ENCODE results near the gene TPR. TPM values are rescaled to one million over a fixed set of nuclear protein-coding genes. Genes with fewer than 3 reads are reported as not detected.

The TPR gene
- polyA plus RNA-seq, 2 of the 4 experiments (the other 2 are of a cell fraction), result 49.0 to 93.2 TPM

- H3K4me2 ChIP-seq, result no peak overlapping the region
- peaks cover 30% of the 10 kb centered on the region; the same call in 2 of the 3 replicates for H3K4me1 ChIP-seq
- CTCF ChIA-PET, result interaction anchor here (0.6 to 1.0 kb wide), 3 partner anchors 9 to 196 kb away, joined by 3 read pairs; no protein-coding TSS in a partner anchor
- POLR2A ChIA-PET, result no interaction called here
- DNase-seq (ENCODE audit: low read depth in 1 of 2, low spot score in 1 of 2) (no peak), ATAC-seq (no peak), FAIRE-seq (no peak)
- no peak overlapping the region for H3K4me3 ChIP-seq
- H3K9me3 ChIP-seq, result no peaks in the 10 kb centered on the region
- TF ChIP-seq NR3C1 (IDR thresholded peaks at IDR 0.05), result no peak
- 90% methylated on average over 1 of the region's 1 CpG for WGBS (ENCODE audit: missing lambda C conversion rate)
- H3K27ac ChIP-seq, result no peak overlapping the region
These were observed 76.2 kb downstream of the TPR start for GRCh38 chr1:186298851-186299250.

- FAIRE-seq, result peak; percentile 73
- H3K9me3 ChIP-seq, result no peaks in the 10 kb centered on the region
- ATAC-seq, result peak in 1 of 2 experiments; percentile 30; a peak in 1 of 6 replicates
- ChIA-PET POLR2A (no interaction called here), CTCF (interaction anchor here (0.6 to 1.9 kb wide), 3 partner anchors 8 to 697 kb away, joined by 3 to 6 read pairs (median 4); no protein-coding TSS in a partner anchor)
- DNase-seq (ENCODE audit: low read depth in 1 of 2, low spot score in 1 of 2), result no peak
- 47% methylated on average over 3 of the region's 3 CpGs for WGBS (ENCODE audit: missing lambda C conversion rate)
- H3K4me1 ChIP-seq, result peaks cover 30% of the 10 kb centered on the region; the same call in 2 of the 3 replicates
- no peak overlapping the region for H3K4me3 ChIP-seq
- peak overlapping the region; percentile 38; the same call in 2 of the 3 replicates for H3K4me2 ChIP-seq
- peak overlapping the region in 1 of 2 experiments; percentile 33; a peak in 2 of 6 replicates for H3K27ac ChIP-seq
- peak; percentile 22; the same call in 1 of the 3 replicates for TF ChIP-seq SMC3 (IDR thresholded peaks at IDR 0.05)
- no peak for TF ChIP-seq RCOR1 (IDR thresholded peaks at IDR 0.05; ENCODE audit: low read depth, low read length)
- peak; percentile 25 to 44; a peak in 3 of 5 replicates for TF ChIP-seq RAD21 (conservative IDR thresholded peaks at IDR 0.05 in 1 of 2, IDR thresholded peaks at IDR 0.05 in 1 of 2)
- TF ChIP-seq GATA3 (IDR thresholded peaks at IDR 0.05; ENCODE audit: borderline replicate concordance), result no peak
- no peak for TF ChIP-seq E2F6 (IDR thresholded peaks at IDR 0.05; ENCODE audit: borderline replicate concordance, low read depth)
- no peak for TF ChIP-seq ZNF302 (CRISPR knock-in tag; IDR thresholded peaks at IDR 0.05)
- no peak for TF ChIP-seq HOXB5 (CRISPR knock-in tag; IDR thresholded peaks at IDR 0.05)
- no peak for TF ChIP-seq ZC3H11A (IDR thresholded peaks at IDR 0.05)
- no peak for TF ChIP-seq REST (IDR thresholded peaks at IDR 0.05)
- no peak for TF ChIP-seq CEBPB (IDR thresholded peaks at IDR 0.05)
- TF ChIP-seq SREBF2 (IDR thresholded peaks at IDR 0.05), result no peak
- no peak for TF ChIP-seq MAX (IDR thresholded peaks at IDR 0.05)
- no peak for TF ChIP-seq JUNB (IDR thresholded peaks at IDR 0.05)
- no peak for TF ChIP-seq HES2 (IDR thresholded peaks at IDR 0.05)
- TF ChIP-seq MYC (IDR thresholded peaks at IDR 0.05; ENCODE audit: borderline replicate concordance, low read length), result no peak
- no peak for TF ChIP-seq ATOH8 (CRISPR knock-in tag; IDR thresholded peaks at IDR 0.05; ENCODE audit: low read depth)
- TF ChIP-seq CBX8 (IDR thresholded peaks at IDR 0.05), result no peak
- TF ChIP-seq CTCF (IDR thresholded peaks at IDR 0.05), result peak; percentile 27; the same call in 1 of the 3 replicates
- no peak for TF ChIP-seq PBX3 (IDR thresholded peaks at IDR 0.05)
- TF ChIP-seq BHLHE40 (IDR thresholded peaks at IDR 0.05; ENCODE audit: low read depth, low read length), result no peak
- no peak for TF ChIP-seq POLR2AphosphoS2 (conservative IDR thresholded peaks at IDR 0.05; ENCODE audit: low read length)
- TF ChIP-seq EHMT2 (IDR thresholded peaks at IDR 0.05; ENCODE audit: low read depth), result no peak
- TF ChIP-seq RARB (CRISPR knock-in tag; IDR thresholded peaks at IDR 0.05), result no peak
These were observed 77.5 kb downstream of the TPR start for GRCh38 chr1:186297439-186298045.

Measured in A549 (cell line).